Panc1 (cell line): ENCODE measurements around the gene FILIP1L. TPM values are rescaled to one million over a fixed set of nuclear protein-coding genes. Genes with fewer than 3 reads are reported as not detected.

ENCODE experiments used
- ATAC-seq: fragments of 200-7000 bp; cut with Tn5 transposase; 2 replicates; pipeline ENCODE4 v1.9.1; 2020; ENCODE audit warnings: mild to moderate bottlenecking, moderate library complexity
- BruUV-seq: library from RNA; stranded (reverse); fragments of 400-500 nt; replicated peaks from 2 replicates; lab custom pipeline; 2021; lab: Mats Ljungman, UMichigan
- CTCF ChIA-PET: fragments of 300-600 bp; sonication (Branson Sonifier 250); formaldehyde crosslinking; loops from one replicate; lab custom pipeline; 2022; ENCODE audit warnings: antibody characterized with exemption; lab: Charles Lee
- POLR2A ChIA-PET: fragments of 300-600 bp; sonication (Branson Sonifier 250); formaldehyde crosslinking; loops from one replicate; lab custom pipeline; 2022; ENCODE audit warnings: antibody characterized with exemption; lab: Charles Lee
- DNase-seq: peaks from one replicate; pipeline ENCODE4 v3.0.0-alpha.2; 2010; ENCODE audit warnings: low read depth, low spot score
- H3K27ac ChIP-seq: 2 replicates; pipeline ENCODE4 v1.5.1; 2011; ENCODE audit warnings: mild to moderate bottlenecking, low read length, inconsistent platforms
- H3K27me3 ChIP-seq: fragments of 200-500 bp; sonication (Bioruptor generic); 2 replicates; pipeline ENCODE4 v1.6.0; 2014; ENCODE audit warnings: low read length, inconsistent platforms; ENCODE audit not compliant: control insufficient read depth, insufficient read depth
- H3K36me3 ChIP-seq: fragments of 200-500 bp; sonication (Bioruptor generic); 2 replicates; pipeline ENCODE4 v1.5.1; 2014; ENCODE audit warnings: inconsistent platforms, mild to moderate bottlenecking, low read length, moderate library complexity; ENCODE audit not compliant: control insufficient read depth, insufficient read depth
- H3K4me1 ChIP-seq: 2 replicates; pipeline ENCODE4 v1.5.1; 2011; ENCODE audit warnings: inconsistent platforms, mild to moderate bottlenecking, low read length, moderate library complexity; ENCODE audit not compliant: control insufficient read depth, insufficient read depth
- H3K4me3 ChIP-seq, 2 experiments: 2 replicates each; pipeline ENCODE4 v1.5.1; 2011 to 2012; ENCODE audit warnings: low read depth in 2 of 2, low read length in 2 of 2, mild to moderate bottlenecking in 2 of 2, inconsistent platforms in 1 of 2, moderate library complexity in 1 of 2
- H3K9me3 ChIP-seq: fragments of 200-500 bp; sonication (Bioruptor generic); 2 replicates; pipeline ENCODE4 v1.5.1; 2014; ENCODE audit warnings: low read depth, mild to moderate bottlenecking, inconsistent platforms, low read length, moderate library complexity; ENCODE audit not compliant: control insufficient read depth, insufficient read depth
- POLR2AphosphoS5 ChIP-seq: IDR thresholded peaks from 2 replicates; pipeline ENCODE4 v1.6.1; 2012; ENCODE audit warnings: mild to moderate bottlenecking, low read depth, low read length, moderate library complexity
- SIN3A ChIP-seq: IDR thresholded peaks from 2 replicates; pipeline ENCODE4 v1.6.1; 2012; ENCODE audit warnings: low read depth, mild to moderate bottlenecking, low read length, moderate library complexity, borderline replicate concordance; ENCODE audit not compliant: insufficient read depth
- TCF7L2 ChIP-seq: IDR thresholded peaks from 2 replicates; pipeline ENCODE4 v1.6.1; 2011; ENCODE audit warnings: mild to moderate bottlenecking, low read depth, low read length, inconsistent platforms
- in situ Hi-C: cut with HindIII; loops from 2 replicates; pipeline ENCODE4 v1.10.0; 2016; ENCODE audit warnings: low sequenced_read_pairs, low pct_unique_long_range_greater_than_20kb
- intact Hi-C: fragments of 100-400 bp; cut with micrococcal nuclease; formaldehyde crosslinking; loops from one replicate; pipeline ENCODE4 v1.10.0; 2022; ENCODE audit not compliant: unreplicated experiment
- total RNA-seq: library from RNA; stranded (reverse); gene quantifications from one replicate; pipeline ENCODE4 v1.2.1, GENCODE V29; 2021; ENCODE audit not compliant: unreplicated experiment
- TF ChIP-seq, protein P1 (sequence below), 2 experiments: IDR thresholded peaks; 2 replicates each; pipeline ENCODE4 v1.6.1; 2011 to 2012; ENCODE audit warnings: low read depth in 2 of 2, control low read depth in 1 of 2, low read length in 1 of 2, mild to moderate bottlenecking in 1 of 2, moderate library complexity in 1 of 2; ENCODE audit not compliant: insufficient read depth in 1 of 2
- TF ChIP-seq, protein P2 (sequence below): fragments of 450-650 bp; IDR thresholded peaks from 2 replicates; pipeline ENCODE4 v1.5.1; 2017; ENCODE audit warnings: mild to moderate bottlenecking

FILIP1L gene
- total RNA-seq, 1 experiment from 2014 or later, result 3.2 TPM

DNA sequence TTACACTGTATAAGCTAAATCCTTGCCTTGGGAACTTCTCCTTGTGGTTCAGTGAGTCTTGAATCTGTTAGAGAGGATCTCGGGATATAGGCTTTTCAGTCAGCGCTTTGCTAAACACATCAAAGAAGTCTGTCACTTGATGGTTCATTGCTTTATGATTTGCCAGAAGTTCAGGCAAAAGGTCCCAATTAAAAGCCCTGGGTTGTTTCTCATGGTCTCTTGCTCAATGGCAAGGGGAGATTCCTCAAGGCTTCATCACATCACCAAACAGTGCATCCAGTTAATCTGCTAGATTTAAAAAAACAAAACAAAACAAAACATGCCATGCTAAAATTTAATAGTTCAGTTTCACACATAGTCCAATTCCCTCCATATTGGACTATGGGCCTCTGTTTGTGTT is 114.8 kb downstream of the FILIP1L start:
- Histone ChIP-seq H3K27ac (no peak overlapping the region), H3K27me3 (no peaks in the 10 kb centered on the region), H3K36me3 (no peaks in the 10 kb centered on the region), H3K4me1 (peaks cover 4% of the 10 kb centered on the region; the same call in 1 of the 2 replicates), H3K9me3 (no peaks in the 10 kb centered on the region), H3K4me3 (no peak overlapping the region)
- in situ Hi-C loops (no loop called here), intact Hi-C loops (no loop called here)
- POLR2A ChIA-PET, result no interaction called here
- TF ChIP-seq, protein P1, sequence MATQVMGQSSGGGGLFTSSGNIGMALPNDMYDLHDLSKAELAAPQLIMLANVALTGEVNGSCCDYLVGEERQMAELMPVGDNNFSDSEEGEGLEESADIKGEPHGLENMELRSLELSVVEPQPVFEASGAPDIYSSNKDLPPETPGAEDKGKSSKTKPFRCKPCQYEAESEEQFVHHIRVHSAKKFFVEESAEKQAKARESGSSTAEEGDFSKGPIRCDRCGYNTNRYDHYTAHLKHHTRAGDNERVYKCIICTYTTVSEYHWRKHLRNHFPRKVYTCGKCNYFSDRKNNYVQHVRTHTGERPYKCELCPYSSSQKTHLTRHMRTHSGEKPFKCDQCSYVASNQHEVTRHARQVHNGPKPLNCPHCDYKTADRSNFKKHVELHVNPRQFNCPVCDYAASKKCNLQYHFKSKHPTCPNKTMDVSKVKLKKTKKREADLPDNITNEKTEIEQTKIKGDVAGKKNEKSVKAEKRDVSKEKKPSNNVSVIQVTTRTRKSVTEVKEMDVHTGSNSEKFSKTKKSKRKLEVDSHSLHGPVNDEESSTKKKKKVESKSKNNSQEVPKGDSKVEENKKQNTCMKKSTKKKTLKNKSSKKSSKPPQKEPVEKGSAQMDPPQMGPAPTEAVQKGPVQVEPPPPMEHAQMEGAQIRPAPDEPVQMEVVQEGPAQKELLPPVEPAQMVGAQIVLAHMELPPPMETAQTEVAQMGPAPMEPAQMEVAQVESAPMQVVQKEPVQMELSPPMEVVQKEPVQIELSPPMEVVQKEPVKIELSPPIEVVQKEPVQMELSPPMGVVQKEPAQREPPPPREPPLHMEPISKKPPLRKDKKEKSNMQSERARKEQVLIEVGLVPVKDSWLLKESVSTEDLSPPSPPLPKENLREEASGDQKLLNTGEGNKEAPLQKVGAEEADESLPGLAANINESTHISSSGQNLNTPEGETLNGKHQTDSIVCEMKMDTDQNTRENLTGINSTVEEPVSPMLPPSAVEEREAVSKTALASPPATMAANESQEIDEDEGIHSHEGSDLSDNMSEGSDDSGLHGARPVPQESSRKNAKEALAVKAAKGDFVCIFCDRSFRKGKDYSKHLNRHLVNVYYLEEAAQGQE (IDR thresholded peaks at IDR 0.05; ENCODE audit: insufficient read depth in 1 of 2, low read depth in 2 of 2, low read length in 1 of 2), result no peak
- TF ChIP-seq POLR2AphosphoS5 (no peak), SIN3A (no peak), TCF7L2 (no peak)
- TF ChIP-seq, protein P2, sequence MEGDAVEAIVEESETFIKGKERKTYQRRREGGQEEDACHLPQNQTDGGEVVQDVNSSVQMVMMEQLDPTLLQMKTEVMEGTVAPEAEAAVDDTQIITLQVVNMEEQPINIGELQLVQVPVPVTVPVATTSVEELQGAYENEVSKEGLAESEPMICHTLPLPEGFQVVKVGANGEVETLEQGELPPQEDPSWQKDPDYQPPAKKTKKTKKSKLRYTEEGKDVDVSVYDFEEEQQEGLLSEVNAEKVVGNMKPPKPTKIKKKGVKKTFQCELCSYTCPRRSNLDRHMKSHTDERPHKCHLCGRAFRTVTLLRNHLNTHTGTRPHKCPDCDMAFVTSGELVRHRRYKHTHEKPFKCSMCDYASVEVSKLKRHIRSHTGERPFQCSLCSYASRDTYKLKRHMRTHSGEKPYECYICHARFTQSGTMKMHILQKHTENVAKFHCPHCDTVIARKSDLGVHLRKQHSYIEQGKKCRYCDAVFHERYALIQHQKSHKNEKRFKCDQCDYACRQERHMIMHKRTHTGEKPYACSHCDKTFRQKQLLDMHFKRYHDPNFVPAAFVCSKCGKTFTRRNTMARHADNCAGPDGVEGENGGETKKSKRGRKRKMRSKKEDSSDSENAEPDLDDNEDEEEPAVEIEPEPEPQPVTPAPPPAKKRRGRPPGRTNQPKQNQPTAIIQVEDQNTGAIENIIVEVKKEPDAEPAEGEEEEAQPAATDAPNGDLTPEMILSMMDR, result no peak
- CTCF ChIA-PET, result no interaction called here
- BruUV-seq, result no TSS peak
- DNase-seq, result no peak
- ATAC-seq, result no peak

DNA sequence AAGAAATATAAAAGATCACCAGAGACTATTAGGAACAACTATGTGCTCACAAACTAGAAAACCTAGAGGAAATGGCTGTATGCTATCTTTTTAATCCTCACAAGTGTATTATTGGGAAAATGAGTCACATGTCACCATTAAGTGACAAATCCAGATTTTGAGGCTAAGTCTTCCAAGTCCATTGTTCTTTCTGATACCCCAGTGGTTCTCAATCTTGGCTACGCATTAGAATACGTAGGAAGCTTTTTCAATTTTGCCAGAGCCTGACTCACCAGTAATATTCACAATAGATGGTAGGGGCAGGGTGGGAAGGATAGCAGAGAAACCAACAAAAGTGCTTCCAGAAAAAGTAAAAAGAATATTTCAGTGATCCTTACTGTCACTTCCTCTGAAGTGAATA is 117.0 kb downstream of the FILIP1L start:
- H3K36me3 ChIP-seq, result no peaks in the 10 kb centered on the region
- H3K27me3 ChIP-seq, result no peaks in the 10 kb centered on the region
- DNase-seq, result no peak
- POLR2A ChIA-PET, result no interaction called here
- H3K4me1 ChIP-seq, result no peaks in the 10 kb centered on the region; the same call in 1 of the 2 replicates
- TF ChIP-seq TCF7L2 (no peak), SIN3A (no peak), POLR2AphosphoS5 (no peak)
- TF ChIP-seq, protein P2, result no peak
- TF ChIP-seq, protein P1 (IDR thresholded peaks at IDR 0.05; ENCODE audit: insufficient read depth in 1 of 2, low read depth in 2 of 2, low read length in 1 of 2), result no peak
- BruUV-seq, result no TSS peak
- H3K27ac ChIP-seq, result no peak overlapping the region
- in situ Hi-C loops, result no loop called here
- CTCF ChIA-PET, result no interaction called here
- no peak overlapping the region for H3K4me3 ChIP-seq
- H3K9me3 ChIP-seq, result peaks cover 7% of the 10 kb centered on the region; the same call in 1 of the 2 replicates
- ATAC-seq, result no peak
- intact Hi-C loops, result no loop called here
